HG03175 (cell line): ENCODE results near the gene SNAI3.

Experiments
- ATAC-seq: cut with Tn5 transposase; IDR thresholded peaks from one replicate; pipeline ENCODE4 v1.9.1; 2021; ENCODE audit warnings: mild to moderate bottlenecking, moderate library complexity; ENCODE audit not compliant: unreplicated experiment

SNAI3 gene

DNA sequence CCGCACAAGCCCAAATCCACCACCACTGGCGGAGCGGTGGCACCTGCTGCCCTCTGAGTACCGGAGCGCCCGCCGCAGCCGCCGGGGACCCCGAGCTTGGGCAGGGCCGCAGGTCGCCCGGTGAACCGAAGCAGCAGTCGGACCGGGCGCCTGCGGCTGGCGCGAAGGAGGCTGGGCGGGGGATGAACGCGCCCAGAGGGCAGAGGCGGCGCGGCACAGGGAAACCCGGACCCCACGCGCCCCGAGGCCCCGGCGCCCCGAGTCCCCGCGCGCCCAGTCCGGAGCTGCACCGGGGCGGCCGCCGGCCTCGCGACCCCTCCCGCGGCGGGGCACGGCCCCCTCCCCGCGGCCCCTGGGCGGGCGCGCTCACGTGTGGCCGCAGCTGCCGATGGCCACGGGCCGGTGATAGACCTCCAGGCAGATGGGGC is 19.5 kb upstream of the SNAI3 start:
- ATAC-seq = peak; percentile 17

DNA sequence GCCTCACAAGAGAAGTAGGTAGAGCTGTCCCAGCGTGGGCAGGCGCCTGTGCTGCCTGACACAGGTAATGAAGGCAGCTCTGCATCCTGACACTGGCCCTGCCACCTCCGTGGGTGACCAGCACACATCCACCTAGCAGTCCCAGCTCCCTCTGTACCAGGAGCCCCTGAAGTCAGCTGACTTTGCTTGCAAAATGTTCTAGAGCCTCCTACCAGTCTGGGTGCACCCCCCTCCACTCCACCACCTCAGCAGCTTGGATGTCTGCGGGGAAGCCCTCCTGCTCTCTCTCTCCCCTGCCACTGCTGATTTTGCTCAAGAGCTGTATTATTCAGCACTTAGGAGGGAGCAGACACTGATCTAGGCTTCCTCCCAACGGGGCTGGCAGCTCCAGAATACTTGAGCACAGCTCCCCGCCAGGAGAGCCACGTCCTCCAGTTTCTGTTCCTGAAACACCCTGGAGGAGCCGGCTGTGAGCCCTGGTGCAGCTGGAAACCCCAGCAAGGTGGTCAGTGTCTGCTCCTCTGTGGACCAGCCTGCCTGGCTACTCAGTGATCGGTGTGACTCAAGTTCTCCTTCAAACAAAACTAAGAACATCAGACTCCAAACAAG is 18.9 kb upstream of the SNAI3 start:
- ATAC-seq = no peak

DNA sequence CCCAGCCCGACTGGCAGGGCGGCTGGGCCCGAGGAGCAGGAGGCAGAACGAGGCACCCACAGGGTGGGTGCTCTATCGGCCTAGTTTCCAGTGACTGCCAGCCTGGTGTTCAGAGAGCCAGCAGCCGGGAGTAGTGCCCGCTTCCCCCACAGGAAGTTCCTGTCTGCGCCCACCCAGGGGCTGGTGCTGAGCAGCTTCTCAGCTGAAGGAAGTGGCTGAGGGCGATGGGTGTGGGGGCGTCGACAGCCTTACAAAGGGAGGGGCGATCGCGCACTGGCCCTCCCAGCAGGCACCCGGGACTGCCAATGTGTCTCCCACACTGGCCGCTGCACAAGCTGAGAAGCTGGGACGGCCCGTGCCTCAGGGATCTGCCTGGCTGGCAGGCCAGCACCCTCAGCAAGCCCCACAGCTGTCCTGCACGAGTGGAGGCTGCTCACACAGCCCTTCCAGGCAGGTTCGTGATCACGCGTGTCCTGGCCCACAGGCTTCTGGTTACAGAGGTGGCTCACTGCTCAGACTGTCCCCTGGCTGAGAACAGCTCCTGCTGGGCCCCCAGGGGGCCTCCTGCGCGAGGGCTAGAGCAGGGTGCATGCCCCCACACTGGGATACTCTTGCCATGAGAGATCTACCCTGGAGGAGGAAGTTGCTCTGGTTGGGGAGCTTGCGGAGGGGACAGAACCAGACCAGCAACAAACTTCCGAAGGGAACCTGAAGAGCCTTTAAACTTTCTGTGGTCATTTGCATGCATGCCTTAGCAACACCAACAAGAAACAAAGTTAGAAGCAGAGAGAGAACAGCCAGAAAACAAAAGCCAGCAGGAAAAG is 17.4 kb upstream of the SNAI3 start:
- no peak for ATAC-seq

DNA sequence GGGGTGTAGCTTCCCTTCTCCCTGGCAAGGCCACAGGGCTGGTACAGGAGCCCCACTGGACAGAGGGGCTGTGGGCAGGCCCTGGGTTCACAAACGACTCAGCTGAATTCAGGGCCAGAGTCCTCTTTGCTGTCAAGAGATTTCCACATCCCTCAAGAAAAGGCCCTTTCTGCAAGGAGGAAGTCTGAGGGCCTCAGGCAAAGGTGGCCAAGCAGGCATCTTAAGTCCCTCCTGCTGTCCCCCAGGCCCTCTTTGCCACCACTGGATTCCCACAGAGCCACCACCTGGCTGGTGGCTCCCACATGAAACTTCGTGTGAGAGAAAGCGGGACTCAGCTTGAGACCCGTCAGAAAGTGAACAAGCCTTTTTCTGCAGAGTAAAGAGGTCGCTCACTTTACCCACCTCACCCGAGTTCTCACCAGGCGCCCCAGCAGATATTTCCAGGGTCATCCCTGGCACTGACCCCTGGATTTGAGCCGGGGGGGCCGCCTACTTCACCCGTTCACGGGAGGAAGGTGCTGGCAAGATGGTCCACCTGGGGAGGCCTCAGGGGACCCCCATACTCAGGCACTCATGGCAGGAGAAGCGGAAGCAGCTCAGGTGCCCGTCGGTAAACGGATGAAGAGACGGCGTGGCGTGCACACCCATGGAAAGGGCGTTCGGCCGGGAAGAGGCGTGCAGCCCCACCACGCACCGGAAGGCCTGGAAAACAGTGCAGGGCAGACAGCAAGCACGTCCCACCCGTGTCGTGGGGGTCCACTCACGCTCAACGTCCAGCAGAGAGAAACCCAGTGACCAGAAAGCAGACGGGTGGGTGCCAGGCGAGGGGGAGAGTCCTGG is 16.3 kb upstream of the SNAI3 start:
- no peak for ATAC-seq

DNA sequence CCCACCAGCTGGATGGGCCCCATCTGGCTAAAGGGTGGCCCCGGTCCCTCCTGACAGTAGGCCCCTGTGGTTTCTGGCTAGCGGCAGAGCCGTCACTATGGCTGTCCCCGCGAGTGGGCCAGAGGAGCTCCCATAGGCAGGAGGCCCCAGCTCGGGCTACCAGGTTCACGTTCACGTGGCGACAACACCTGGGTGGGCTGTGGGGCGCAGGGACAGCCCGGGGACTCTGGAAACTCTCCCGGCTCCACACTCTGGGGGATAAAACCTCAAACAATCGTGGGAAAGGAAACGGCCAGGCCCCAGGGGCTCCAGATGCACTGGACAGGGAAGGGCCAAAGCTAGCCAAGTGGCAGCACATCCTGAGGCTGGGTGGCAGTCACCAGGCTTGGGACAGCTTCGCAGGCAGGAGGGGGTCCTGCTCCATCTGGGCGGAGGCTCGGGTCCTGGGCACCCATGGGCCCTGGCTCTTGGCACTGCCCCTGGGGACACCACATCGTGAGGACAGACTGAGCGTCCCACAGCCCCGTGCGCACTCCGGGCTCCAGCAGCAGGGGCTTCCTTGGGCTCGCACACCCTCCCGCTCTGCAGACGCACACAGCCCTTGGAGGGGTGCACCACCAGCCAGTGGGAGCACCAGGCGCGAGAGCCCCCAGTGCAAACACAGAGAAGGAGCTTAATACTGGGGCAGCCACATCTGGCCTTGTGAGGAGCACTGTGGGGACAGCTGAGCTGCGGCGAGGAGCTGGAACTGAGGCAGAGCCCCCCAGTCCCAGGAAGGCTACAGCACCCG is 15.5 kb upstream of the SNAI3 start:
- ATAC-seq = no peak

DNA sequence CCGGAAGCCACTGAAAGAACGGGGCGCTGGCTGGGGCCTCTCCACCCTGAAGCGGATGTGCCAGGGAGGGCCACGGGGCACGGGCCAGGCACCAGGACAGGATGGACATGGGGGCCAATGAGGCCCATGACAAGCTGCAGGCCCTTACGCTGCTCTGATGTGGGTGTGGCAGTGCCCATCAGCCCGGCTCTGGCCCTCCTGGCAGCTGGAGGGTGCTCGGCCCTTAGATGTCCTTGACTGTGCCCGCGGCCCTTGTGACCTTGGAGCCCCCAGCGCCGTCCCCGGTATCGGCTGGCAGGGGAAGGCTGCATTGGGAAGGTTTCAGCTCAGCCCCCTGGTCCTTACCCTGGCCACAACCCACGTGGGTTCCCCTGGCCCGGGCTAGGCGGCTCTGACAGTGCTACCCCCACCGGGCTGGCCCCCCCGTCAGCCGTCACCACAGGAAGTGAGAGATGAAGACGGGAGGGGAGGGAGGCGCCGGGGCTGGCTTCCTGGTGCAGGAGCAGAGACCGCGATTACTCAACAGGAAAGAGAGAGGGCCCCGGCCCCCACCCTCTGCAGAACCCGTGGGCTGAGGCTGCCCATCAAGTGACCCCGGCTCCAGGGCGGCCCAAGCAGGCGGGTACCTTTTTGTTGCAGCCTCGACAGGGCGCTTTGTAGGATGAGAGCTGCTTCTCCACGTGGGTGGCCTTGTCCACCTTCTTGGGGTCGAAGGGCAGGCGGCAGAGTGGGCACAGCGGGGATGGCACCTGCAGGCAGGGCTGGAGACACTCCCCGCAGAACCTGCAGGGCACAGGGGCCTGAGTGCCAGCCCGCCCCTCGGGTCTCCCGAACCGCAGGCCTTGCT is 14.6 kb upstream of the SNAI3 start:
- peak; percentile 74 for ATAC-seq

DNA sequence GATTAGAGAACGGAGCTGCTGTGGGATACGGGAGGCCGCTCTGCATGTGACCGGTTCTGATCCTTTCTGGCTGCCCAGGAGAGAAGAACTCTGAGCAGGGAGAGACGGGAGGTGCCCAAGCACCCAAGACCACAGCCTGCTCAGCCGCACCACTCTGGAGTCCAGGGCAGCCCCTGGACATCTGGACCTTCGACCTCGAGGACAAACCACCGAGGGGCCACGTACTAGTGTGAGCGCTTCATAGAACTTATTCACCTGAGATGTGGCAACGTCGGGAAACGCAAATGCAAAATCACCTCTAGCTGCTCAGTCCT is 14.0 kb upstream of the SNAI3 start:
- ATAC-seq = no peak

DNA sequence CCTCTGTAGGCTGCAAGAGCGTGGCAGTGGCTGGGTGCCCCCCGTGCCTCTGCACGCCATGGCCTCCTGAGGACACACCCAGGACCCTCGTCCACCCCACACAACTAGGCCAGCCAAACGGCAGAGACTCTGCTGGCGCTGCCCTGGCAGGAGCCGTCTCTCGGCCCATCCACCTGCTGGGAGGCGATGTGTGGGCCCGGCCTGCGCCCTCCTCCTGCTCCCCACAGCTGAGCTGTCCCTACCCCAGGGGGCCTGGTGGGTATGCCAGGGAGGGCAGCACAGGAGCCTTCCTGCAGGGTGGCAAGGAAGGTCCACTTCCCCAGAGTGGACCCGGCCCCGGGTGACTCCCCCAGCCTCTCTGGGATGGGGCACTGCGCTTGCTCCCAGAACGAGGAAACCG is 12.9 kb upstream of the SNAI3 start:
- no peak for ATAC-seq

DNA sequence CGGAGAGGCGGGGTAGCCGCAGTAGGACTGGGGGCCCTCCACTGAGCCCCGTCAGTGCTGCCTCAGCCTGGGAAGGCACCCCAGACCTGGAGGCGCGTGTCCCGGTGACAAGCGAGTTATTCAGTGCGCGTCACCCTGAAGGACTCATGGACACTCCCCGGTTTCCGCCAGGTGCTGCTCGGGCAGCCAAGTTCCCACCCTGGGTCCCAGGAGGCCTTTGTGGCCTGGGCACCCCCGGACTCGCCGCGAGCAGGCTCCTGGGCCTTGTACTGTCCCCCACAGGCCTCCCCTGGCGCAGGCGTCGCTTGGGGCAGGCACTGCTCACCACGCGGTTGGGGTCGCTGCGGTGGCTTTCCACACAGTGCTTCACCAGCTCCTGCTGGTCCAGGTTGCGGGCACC is 12.3 kb upstream of the SNAI3 start:
- no peak for ATAC-seq

DNA sequence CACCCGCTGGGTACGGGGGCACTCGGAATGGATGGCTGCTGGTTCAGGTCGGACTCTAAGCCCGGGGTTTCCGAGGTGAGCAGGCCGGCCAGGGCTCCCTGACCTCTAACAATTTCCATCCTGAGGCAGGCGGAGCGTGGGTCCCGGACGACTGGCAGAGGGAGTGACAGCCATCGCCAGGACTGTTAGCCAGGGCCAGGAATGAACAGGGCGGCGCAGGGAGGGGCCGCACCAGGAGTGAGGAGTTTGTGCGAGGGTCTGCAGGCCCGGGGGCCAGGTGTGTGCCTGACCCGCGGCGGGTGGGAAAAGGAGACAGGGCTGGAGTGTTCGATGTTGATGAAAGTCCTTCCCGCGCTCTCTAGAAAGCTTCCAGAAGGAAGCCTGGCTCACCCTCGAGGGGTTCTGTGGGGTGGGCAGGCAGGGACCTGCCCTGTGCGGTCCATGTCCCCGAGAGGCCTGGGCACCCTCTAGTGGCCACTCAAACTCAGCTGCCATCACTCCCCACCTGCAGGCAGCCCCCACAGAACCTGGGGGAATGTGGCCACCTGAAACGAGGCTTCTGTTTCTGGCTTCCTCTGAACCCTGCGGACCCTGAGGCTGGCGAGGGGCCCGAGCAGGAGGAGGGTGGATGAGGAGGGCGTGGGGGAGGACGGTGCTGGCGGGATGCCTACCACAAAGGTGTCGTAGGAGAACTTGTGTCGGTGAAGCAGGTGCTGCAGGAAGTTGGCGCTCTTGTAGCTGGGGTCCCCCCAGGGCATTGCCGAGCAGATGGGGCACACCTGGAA is 11.7 kb upstream of the SNAI3 start:
- ATAC-seq = no peak

DNA sequence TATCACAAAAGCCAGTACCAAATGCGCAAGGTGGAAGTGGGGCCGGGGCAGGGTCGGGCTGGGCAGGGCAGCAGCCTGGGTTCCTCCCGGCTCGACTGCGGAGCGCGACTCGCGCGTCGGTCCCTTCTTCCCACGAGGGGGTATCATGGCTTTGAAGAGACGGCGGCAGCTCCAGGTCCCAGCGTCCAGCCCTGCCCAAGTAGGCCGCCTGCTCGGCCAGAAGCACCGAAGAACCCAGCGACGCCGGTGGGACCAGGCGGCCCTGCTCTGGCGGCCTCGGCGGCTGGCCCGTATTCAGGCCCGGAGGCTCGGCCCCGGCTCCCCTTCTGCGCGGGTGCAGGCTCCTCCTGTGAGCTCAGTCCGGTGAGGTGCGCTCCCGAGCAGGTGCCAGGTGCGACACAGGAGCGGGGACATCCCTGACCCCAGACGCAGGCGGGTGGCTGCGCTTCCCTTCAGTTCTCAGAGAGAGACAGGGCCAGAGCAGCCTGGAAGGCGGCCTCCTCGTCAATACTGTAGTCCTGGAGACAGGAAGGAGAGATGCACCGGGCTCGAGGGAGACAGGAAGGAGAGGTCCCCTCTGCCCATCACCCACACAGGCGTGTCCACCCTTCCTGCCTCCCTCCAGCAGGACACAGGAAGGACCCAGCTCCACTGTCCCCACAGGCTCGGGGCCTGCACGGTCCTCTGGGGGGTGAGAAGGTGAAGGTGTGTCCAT is 11.0 kb upstream of the SNAI3 start:
- no peak for ATAC-seq

DNA sequence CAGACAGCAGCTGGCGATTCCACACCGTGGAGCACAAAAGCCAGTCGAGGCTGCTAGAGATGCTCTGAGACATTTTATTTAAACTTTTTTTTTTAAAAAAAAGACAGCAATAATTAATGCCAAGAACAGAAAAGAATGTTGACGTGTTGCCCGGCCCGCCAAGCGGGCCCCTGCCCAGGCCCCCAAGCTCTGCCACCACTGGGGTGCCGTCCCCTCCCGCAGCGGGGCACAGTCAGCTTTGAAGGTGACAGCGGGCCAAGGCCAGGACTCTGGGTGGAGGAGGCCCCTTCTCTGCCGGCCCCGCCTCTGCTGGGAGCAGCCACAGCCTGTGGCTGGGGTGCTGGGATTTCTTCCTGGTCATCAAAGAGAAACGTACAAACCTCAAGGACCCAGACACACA is 10.1 kb upstream of the SNAI3 start:
- no peak for ATAC-seq

DNA sequence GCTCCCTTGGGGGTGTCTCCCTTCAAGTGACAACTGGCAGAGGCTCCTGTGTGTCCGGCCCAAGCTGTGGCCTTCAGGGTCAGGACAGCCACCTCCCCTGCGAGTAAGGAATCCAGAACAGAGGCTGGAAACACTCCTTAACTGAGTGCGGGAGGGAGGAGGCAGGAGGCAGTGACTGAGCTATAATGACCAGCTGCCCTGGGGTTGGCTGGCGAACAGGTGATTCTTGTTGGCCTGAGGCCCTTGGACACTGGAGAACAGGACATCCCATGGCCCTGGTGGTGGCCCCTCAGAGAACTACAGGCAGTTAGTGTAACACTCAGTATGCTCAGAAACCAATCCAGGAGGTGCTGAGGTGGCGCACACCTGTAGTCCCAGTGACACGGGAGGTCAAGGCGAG is 9.4 kb upstream of the SNAI3 start:
- no peak for ATAC-seq

DNA sequence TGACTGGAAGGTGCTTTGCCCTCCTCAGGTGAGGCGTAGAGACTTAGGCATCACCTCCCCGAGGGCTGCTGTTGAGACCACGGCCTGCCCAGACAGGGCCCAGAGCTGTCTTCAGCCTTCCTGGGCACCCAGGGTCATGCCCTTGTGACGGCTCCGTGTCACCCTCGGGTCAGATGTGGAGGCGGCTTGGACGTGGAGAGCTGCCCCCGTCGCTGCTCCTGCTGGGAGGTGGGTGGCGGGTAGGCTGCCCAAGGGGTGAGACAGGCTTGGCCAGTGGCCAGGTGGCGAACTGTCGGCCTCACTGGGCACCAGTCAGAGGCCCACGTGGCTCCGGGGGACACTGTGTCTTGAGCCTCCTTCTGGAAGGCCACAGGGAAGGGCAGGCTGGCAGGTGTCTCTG is 8.9 kb upstream of the SNAI3 start:
- no peak for ATAC-seq

DNA sequence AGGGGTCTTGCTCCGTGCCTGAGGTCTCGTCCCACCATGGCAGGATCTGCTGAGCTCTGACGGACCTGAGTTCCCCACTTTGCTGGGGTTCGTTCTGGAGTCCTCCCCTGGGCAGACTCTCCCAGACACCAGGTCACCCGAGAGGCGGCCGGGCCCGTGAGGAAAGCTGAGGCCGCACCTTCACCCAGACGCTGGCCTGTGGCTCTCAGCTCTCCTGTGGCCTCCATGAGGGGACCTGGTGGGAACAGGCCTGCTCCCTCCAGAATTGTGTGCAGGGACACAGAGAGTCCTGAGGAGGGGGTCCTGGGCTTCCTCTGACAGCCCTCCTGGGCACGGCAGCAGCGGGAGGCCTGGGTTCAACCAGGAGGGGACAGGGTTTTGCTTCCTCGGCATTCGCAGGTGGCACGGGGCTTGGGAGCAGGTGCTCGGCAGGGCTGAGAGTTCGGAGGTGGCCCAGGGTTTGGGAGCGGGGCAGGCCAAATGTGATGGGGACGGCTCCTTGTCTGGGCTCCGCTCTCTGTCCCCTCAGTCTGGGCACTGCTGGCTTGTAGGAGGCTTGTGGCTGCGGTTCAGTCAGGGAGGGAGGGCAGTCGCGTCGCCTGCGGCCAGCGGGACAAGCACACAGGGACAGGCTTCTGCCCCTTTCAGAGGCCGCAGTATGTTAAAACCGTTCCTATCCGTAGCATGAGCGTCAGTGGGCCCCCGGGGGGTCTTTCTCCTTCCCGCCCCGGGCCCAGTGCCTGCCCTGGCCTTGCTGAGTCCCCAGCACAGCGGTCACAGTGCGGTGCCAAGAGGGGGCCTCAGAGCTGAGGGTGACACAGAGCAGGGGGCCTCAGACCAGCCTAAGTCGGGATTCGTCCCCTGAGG is 8.1 kb upstream of the SNAI3 start:
- ATAC-seq = no peak

DNA sequence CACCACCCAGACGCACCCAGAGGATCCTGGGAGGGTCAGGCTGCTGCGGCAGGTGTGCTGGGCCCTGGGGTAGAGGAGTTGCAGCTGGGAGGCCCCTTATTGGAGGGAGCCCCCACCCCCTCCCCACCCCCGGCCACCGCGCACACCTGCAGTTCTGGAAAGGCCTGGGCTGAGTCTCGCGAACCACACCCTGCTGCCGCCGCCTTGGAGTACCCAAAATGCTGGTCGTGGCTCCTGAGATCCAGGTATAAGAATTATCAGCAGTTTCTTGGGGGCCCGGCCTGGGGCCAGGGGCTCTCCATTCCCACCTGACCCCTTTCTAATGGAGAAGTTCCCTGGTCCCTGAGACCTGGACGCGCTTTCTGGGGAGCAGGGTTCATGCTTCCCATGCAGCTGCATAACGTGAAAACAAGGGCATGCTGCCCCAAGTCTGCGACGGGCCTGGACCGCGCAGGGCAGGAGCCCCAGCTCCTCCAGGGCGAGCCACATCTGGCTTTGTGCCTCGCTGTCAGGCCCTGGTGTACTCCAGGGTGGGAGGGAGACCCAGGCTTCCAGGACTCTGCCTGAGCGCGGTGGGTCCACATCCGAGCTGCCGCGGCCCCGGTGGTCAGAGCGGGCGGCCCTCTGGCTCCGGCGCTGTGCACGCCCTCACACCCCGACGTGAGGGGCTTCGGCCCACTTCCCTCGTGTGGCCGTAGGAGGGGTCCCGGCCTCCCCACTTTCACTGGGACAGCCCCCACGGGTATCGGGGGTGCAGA is 7.3 kb upstream of the SNAI3 start:
- no peak for ATAC-seq

DNA sequence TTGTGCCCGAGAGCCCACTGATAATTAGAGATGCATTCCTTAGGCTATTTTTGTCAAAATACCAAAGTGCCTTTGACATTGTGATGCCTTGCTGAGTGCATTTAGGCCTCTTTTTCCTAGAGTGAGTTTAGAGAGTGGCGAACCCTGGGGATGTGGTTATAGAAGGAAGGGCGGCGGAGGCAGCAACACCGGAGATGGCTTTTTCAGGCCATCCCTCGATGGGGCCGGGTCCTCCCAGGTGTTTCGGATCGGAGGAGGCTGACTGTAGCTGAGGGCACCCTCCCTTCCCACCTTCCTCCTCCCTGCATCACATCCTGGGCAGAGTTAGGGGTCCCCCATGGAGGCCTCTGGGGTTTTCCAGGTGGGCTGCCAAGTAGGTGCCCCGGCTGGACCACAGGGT is 6.6 kb upstream of the SNAI3 start:
- no peak for ATAC-seq
